HG02938 (cell line): ENCODE data around the gene SGTA.

Experiments used
- ATAC-seq: cut with Tn5 transposase; IDR thresholded peaks from one replicate; pipeline ENCODE4 v1.9.1; 2021; ENCODE audit warnings: mild to moderate bottlenecking, moderate library complexity; ENCODE audit not compliant: unreplicated experiment

SGTA gene

GRCh38 chr19:2774083-2774679 is 8.9 kb downstream of the SGTA start:
- no peak for ATAC-seq

DNA sequence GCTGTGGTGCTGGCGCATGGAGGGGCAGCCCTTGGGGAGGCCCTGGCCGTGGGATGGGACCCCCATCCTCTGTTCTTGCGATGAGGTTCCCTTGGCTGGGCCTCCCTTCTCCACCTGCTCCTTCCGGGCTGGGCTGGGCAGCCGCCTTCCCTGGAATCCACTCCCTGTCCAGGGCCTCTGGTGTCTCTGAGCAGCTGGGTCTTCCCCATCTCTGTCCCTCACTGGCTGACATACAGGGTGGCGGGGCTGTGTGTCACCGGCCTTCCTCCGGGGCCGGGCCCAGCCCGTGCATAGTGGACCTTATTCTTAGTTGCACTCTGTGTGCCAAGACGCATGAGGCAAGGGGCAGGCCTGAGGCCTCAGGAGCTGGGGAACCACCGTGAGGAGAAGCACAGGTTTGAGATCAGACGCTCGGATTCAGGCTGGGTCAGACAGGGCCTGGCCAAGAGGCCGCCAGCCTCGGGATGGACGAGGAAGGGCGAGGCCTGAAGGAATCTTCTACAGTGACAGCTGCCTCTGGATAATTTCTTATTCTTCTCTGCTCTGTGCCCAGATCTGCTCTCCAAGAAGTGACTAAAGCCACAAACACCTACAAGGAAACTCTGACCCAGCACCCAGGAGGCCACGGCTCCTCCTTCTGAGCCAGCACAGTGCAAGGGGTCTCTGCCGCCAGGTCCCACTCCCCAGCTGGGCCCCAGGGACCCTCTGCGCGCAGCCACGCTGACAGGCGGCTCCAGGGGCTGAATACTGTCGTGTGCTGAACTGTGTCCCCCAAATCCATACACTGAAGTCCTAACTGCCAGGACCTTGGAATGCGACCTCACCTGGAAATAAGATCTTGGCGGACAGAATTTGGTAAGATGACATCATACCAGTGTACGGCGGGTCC is 11.0 kb downstream of the SGTA start:
- ATAC-seq, result no peak

GRCh38 chr19:2770055-2771013 is 12.7 kb downstream of the SGTA start:
- ATAC-seq, result no peak

GRCh38 chr19:2769218-2769617 is 13.9 kb downstream of the SGTA start:
- ATAC-seq, result no peak

- no peak for ATAC-seq
Observed at GRCh38 chr19:2768365-2769132, 14.5 kb downstream of the SGTA start.

- no peak for ATAC-seq
Observed at GRCh38 chr19:2767688-2768087, 15.4 kb downstream of the SGTA start.

- no peak for ATAC-seq
Observed at GRCh38 chr19:2766594-2767372, 16.3 kb downstream of the SGTA start.

- no peak for ATAC-seq
Observed at GRCh38 chr19:2765376-2765775, 17.7 kb downstream of the SGTA start.

- no peak for ATAC-seq
Observed at GRCh38 chr19:2764945-2765344, 18.1 kb downstream of the SGTA start.

DNA sequence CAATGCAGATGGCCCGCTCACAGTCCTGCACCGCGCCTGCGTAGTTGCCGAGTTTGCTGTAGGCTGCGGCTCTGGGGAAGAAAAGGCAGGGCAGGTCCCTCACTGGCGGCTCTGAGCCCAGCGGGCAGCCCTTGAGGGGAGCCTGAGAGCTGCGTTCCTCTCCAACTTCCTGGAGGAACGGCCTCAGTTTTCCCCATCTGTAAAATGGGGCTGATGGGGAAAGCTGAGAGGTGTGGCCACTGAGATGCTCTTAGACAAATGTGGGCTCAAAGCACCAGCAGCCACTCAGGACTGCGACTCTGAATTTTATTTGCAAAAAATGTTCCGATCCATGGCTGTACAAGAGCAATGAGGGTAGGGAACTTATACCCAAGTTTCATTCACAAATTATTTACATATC is 19.4 kb downstream of the SGTA start:
- ATAC-seq, result no peak

- ATAC-seq, result no peak
Observed at GRCh38 chr19:2762783-2763496, 20.1 kb downstream of the SGTA start.

DNA sequence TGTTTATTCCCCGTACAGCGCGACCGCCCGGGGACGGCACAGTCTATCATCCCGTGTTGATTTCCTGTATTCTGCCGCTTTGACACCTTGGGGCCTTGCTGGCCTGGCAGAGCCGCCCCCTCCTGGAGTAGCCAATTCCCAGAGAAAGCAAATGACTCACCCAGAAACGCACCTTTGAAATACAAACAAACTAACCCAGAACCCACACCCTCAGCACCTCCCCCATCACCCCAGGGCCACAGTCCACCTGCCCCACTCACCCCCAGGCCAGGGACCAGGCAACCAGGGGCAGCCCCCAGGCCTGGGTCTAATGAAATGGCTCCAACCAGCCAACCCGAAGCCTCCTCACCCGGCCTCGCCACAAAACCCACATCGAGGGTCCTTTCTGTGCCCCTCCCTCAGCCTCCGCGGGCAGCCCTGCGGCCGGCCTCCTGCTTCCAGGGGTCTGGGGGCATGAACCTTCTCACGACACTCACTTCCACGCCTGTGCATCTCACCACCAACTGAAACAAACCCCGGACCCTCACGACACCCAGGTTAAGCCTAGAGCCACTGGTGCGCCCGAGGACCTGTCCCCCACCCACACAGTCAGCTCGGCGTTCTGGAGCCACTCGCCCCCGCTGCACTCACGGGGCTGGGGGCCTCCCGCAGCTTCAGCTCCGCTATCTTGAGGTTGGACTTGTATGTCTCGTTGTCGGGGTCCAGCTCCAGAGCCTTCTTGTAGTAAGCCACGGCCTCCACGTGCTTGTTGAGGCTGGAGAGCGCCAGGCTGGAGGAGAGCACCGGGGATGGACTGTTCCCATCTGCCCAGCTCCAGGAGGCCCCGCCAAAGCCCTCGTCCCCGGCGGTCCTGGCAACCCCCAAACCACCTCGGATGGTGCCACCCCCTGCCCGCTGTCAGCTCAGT is 20.9 kb downstream of the SGTA start:
- ATAC-seq, result no peak

GRCh38 chr19:2761309-2761677 is 21.8 kb downstream of the SGTA start:
- no peak for ATAC-seq

DNA sequence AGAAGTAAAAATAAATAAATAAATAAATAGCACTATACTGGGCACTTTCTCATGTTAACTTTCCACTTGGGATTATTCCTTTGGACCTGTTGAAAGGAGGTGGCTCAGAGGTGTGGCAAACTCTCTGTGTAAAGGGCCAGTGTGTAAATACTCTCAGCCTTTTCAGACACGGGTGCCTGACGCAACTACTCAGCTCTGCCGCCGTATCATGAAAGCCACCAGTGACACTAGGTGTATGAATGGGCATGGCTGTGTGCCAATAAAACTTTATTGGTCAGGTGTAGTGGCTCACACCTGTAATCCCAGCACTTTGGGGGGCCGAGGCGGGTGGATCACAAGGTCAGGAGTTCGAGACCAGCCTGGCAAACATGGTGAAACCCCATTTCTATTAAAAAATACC is 23.1 kb downstream of the SGTA start:
- ATAC-seq, result no peak

GRCh38 chr19:2759362-2759761 is 23.7 kb downstream of the SGTA start:
- no peak for ATAC-seq

GRCh38 chr19:2758601-2759313 is 24.3 kb downstream of the SGTA start:
- ATAC-seq, result no peak
